HG03196 (cell line): ENCODE measurements around the gene TRIM69.
"Not testable (repeated sequence)": the region's sequence is repeated elsewhere in the genome, so short reads cannot be mapped to it uniquely, and the experiment has no call there.

Experiments used
- ATAC-seq: cut with Tn5 transposase; IDR thresholded peaks from one replicate; pipeline ENCODE4 v1.9.1; 2021; ENCODE audit not compliant: unreplicated experiment

TRIM69 gene

GRCh38 chr15:44736181-44736765 is at the start of gene TRIM69:
Gene TRIM69 (plus strand): TSS chr15:44736528. CDS start chr15:44736705, 177 bp downstream.
- ATAC-seq = no peak

- ATAC-seq = not testable (repeated sequence)
Observed at GRCh38 chr15:44689318-44689717, 47.0 kb upstream of the TRIM69 start.

- ATAC-seq = not testable (repeated sequence)
Observed at GRCh38 chr15:44690245-44690644, 46.1 kb upstream of the TRIM69 start.

GRCh38 chr15:44692659-44693058 is 43.7 kb upstream of the TRIM69 start:
- no peak for ATAC-seq

- no peak for ATAC-seq
Observed at GRCh38 chr15:44694416-44694815, 41.9 kb upstream of the TRIM69 start.

GRCh38 chr15:44695294-44695693 is 41.0 kb upstream of the TRIM69 start:
- ATAC-seq = no peak

- ATAC-seq = no peak
Observed at GRCh38 chr15:44697014-44697413, 39.3 kb upstream of the TRIM69 start.

GRCh38 chr15:44698641-44699040 is 37.7 kb upstream of the TRIM69 start:
- no peak for ATAC-seq

GRCh38 chr15:44700676-44701075 is 35.7 kb upstream of the TRIM69 start:
- ATAC-seq = not testable (repeated sequence)

GRCh38 chr15:44705986-44706385 is 30.3 kb upstream of the TRIM69 start:
- no peak for ATAC-seq

GRCh38 chr15:44706401-44706800 is 29.9 kb upstream of the TRIM69 start:
- ATAC-seq = no peak

- ATAC-seq = no peak
Observed at GRCh38 chr15:44706946-44707636, 29.2 kb upstream of the TRIM69 start.

- ATAC-seq = no peak
Observed at GRCh38 chr15:44710236-44711095, 25.9 kb upstream of the TRIM69 start.

- ATAC-seq = peak; percentile 84
Observed at GRCh38 chr15:44711096-44711742, 25.1 kb upstream of the TRIM69 start, which contains the start of the genes B2M and PATL2. Gene B2M (plus strand): TSS chr15:44711517. CDS start chr15:44711547, 30 bp downstream. Gene PATL2 (minus strand): TSS chr15:44711323. CDS start chr15:44676490, 34,833 bp downstream.

GRCh38 chr15:44711743-44712345 is 24.5 kb upstream of the TRIM69 start:
- ATAC-seq = no peak

GRCh38 chr15:44712346-44713005 is 23.9 kb upstream of the TRIM69 start:
- ATAC-seq = no peak

- ATAC-seq = no peak
Observed at GRCh38 chr15:44713006-44713966, 23.0 kb upstream of the TRIM69 start.

- ATAC-seq = no peak
Observed at GRCh38 chr15:44715142-44715796, 21.1 kb upstream of the TRIM69 start.
